GM21360 (cell line): ENCODE data around the gene PHLDA2.

Source experiments
- ATAC-seq: cut with Tn5 transposase; IDR thresholded peaks from one replicate; pipeline ENCODE4 v1.9.1; 2021; ENCODE audit warnings: mild to moderate bottlenecking, moderate library complexity; ENCODE audit not compliant: unreplicated experiment

Gene PHLDA2

GRCh38 chr11:2883979-2884815, 45.0 kb downstream of the PHLDA2 start:
- ATAC-seq, result no peak

DNA sequence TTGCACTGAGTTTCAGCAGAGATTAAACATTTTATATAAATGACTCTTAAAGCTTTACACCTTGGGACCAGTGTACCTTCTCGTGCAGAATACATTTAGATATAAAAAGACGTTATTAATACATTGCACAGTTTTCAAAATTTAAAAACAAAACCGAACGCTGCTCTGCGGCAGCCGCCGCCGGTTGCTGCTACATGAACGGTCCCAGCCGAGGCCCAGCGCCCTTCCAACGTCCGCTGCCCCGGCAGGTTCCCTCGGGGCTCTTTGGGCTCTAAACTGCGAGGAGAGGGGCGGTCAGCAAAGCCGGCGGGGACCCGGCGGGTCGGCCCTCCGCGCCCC, 45.6 kb downstream of the PHLDA2 start:
- ATAC-seq, result no peak

DNA sequence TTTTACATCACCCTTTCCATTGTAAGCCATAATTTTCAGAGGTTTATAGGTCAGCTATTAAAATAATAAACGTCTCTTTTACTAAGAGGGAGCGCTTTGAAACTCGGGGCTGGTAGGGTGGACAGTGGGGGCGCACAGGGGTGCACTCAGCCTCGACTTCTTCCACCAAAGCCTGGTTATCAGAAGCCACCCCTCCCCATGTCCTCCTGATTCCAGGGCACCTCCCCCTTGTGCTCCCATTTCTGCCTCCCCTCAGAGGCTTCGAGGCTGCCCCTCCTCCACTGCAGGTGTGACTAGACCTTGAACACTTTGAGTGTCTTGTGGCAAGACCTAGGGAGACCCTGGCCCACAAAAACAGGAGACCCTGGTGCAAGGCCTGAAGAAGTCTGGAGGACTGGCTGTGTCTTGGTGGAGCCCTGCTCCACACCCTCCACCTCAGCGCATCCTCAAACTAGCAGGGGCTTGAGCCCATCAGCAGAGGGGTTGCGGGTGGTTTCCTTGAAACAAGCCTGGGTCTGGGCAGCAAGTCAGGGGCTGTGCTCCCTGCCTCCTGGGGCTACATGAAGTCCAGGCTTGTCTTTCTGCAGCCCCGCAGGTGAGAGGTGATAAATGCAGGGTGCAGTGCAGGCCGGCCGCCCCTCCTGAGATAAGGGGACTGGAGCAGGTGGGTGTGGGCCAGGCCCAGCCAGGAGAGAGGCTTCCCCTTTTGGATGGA, 46.7 kb downstream of the PHLDA2 start:
- ATAC-seq, result no peak

DNA sequence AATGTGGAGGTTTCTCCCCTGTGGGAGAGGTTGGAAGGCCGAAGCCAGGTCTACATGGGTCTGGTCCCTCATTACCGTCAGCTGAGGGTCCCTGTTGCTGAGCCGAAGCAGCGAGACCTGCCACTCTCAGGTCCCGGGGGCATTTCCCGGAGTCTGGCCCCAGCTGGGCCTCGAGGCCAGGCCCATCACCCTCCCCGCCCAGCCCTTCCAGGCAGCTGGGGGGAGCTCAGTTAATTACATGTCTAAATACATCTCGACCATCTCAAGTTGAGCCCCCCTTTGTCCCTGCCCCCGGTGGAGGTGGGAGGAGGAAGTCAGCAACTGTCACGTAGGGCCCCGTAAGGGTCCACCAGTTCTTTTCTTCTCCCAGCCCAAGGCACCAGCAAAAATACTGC, 47.2 kb downstream of the PHLDA2 start:
- ATAC-seq, result no peak

- ATAC-seq, result no peak
Observed at GRCh38 chr11:2881076-2881980, 47.9 kb downstream of the PHLDA2 start.

GRCh38 chr11:2880646-2881045, 48.6 kb downstream of the PHLDA2 start:
- no peak for ATAC-seq

DNA sequence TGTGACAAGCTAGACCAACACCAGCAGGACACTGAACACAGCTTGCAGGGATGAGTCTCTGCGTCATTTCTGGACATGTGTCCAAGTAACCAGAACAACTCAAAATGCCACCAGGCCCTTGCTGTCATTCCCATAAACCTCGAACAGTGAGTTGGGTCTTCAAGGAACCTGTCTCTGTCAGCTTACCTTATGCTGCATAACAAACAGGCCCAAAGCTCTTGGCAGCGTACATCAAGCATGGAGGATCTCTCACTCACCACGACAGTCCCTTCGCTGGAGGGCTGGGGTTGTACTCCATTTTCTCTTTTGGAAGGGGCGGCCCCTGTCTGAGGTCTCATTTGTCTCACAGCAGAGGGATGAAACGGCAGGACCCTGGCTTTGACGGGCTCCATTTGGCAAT, 50.4 kb downstream of the PHLDA2 start:
- no peak for ATAC-seq
